Activated CD4-positive, alpha-beta T cell treated with anti-CD3 and anti-CD28 coated beads, Interleukin-2, amount 10 ng/mL, durations not matched to agents 24 days and 14 days (primary cell): ENCODE results near the gene TMEM87B. TPM values are rescaled to one million over a fixed set of nuclear protein-coding genes. Genes with fewer than 3 reads are reported as not detected.

Experiments
- DNase-seq: peaks from one replicate; pipeline ENCODE4 v3.0.0; 2022
- H3K27ac Mint-ChIP-seq: one replicate; pipeline ENCODE4 v1.8.0; 2022; ENCODE audit warnings: mild to moderate bottlenecking, mixed read lengths
- H3K27me3 Mint-ChIP-seq: one replicate; pipeline ENCODE4 v1.8.0; 2022; ENCODE audit warnings: mixed read lengths
- H3K36me3 Mint-ChIP-seq: one replicate; pipeline ENCODE4 v1.8.0; 2022; ENCODE audit warnings: low read depth, mild to moderate bottlenecking, mixed read lengths
- H3K4me1 Mint-ChIP-seq: one replicate; pipeline ENCODE4 v1.8.0; 2021; ENCODE audit warnings: mixed read lengths
- H3K4me3 Mint-ChIP-seq: one replicate; pipeline ENCODE4 v1.8.0; 2022; ENCODE audit warnings: mild to moderate bottlenecking, moderate library complexity, mixed read lengths
- H3K9me3 Mint-ChIP-seq: one replicate; pipeline ENCODE4 v1.8.0; 2021; ENCODE audit warnings: mixed read lengths
- intact Hi-C: fragments of 100-400 bp; cut with micrococcal nuclease; formaldehyde crosslinking; loops from one replicate; pipeline ENCODE4 v1.15.1; 2023
- total RNA-seq: library from RNA; stranded (reverse); gene quantifications from 2 replicates; pipeline ENCODE4 v1.2.3, GENCODE V29; 2022

TMEM87B gene, protein sequence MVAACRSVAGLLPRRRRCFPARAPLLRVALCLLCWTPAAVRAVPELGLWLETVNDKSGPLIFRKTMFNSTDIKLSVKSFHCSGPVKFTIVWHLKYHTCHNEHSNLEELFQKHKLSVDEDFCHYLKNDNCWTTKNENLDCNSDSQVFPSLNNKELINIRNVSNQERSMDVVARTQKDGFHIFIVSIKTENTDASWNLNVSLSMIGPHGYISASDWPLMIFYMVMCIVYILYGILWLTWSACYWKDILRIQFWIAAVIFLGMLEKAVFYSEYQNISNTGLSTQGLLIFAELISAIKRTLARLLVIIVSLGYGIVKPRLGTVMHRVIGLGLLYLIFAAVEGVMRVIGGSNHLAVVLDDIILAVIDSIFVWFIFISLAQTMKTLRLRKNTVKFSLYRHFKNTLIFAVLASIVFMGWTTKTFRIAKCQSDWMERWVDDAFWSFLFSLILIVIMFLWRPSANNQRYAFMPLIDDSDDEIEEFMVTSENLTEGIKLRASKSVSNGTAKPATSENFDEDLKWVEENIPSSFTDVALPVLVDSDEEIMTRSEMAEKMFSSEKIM
- 13.9 and 15.8 TPM in 2 replicates for total RNA-seq

DNA sequence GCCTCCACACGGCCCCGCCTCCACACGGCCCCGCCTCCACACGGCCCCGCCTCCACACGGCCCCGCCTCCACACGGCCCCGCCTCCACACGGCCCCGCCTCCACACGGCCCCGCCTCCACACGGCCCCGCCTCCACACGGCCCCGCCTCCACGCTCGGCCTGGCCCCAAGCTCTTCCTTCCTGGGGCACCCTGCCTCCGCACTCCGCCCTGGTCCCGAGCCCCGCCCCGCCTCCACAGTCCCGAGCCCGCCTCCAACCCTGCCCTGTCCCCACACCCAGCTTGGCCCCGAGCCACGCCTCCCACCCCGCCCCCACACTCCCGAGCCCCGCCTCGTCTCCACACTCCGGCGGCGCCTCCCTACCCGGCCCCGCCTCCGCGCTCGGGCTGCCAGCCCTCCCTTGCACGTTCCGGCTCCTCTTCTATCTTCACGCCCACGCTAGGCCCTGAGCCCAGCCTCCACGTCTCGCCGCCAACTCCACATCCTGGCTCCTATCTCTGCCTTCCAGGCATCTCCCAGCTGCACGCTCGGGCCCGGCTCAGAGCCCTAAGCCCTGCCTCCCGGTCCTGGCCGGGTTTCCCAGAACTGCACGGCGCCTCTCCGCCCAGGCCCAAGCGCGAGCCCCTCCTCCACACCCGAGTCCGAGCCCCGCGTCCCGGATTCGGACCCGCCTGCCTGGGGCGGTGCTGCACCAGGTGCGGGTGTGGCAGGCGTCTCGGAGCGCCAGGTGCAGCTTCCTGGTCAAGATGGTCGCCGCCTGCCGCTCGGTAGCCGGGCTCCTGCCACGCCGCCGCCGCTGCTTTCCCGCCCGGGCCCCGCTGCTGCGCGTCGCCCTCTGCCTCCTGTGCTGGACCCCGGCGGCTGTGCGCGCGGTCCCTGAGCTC lies at the start of gene TMEM87B:
TSS of gene TMEM87B (plus strand) at position 423 of the 883 bp plus-strand sequence. CDS start at position 746, 323 bp downstream.
- peaks cover 18% of the 10 kb centered on the region for H3K36me3 Mint-ChIP-seq
- DNase-seq: peak; percentile 98
- intact Hi-C loops: loop anchor here (2.0 to 5.0 kb wide), 5 partner anchors 37 to 426 kb away; partner anchors contain the start of genes ANAPC1 and ZC3H8
- H3K27me3 Mint-ChIP-seq: peaks cover 1% of the 10 kb centered on the region
- peak within 1 kb of the TSS; percentile 99 for H3K4me3 Mint-ChIP-seq
- H3K27ac Mint-ChIP-seq: peak within 1 kb of the TSS; percentile 99
- H3K9me3 Mint-ChIP-seq: no peaks in the 10 kb centered on the region
- peaks cover 36% of the 10 kb centered on the region for H3K4me1 Mint-ChIP-seq

DNA sequence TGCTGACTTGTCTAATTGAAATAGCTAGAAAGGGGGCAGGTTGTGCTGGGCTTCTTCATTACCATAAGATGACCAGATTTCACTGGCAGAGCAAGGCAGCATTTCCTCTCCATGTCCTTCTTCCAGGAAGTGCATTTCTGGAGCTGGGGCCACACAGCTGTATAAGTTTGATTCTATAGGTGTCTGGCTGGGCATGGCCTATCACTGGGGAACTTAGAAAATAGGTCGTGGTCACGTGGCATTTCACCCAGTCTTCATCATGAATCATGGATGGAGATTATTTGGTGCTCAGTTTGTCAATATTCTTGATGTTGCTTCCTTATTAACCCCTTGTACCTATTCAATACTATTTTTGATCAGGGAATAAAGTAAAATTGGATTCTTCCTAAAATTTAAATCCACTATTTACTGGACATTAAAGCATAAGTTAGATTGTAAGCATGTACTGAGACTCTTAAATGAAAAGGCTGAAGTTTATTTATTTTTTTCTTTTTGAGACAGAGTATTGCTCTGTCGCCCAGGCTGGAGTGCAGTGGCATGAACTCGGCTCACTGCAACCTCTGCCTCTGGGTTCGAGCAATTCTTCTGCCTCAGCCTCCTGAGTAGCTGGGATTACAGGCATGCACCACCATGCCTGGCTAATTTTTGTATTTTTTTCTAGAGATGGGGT lies 49.5 kb upstream of the TMEM87B start:
- Mint-ChIP-seq H3K27ac (no peak overlapping the region), H3K4me1 (peaks cover 9% of the 10 kb centered on the region), H3K9me3 (peaks cover under 1% of the 10 kb centered on the region), H3K27me3 (peaks cover 8% of the 10 kb centered on the region), H3K4me3 (no peak overlapping the region), H3K36me3 (no peaks in the 10 kb centered on the region)
- DNase-seq: no peak
- intact Hi-C loops: no loop called here

DNA sequence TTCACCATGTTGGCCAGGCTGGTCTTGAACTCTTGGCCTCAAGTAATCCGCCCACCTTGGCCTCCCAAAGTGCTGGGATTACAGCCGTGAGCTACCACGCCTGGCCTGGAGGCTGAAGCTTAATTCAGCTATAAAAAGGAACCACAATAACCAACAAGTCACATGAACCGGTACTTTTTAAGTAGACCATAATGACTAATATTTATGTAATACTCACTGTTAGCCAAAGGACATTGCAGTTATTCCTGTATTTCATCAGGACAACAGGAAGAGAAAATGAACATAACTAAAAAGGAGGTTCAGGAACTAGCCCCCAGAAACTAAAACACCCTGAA lies 49.0 kb upstream of the TMEM87B start:
- H3K4me1 Mint-ChIP-seq: peaks cover 6% of the 10 kb centered on the region
- no peaks in the 10 kb centered on the region for H3K9me3 Mint-ChIP-seq
- H3K27me3 Mint-ChIP-seq: peaks cover 8% of the 10 kb centered on the region
- H3K4me3 Mint-ChIP-seq: no peak overlapping the region
- no peaks in the 10 kb centered on the region for H3K36me3 Mint-ChIP-seq
- no peak overlapping the region for H3K27ac Mint-ChIP-seq
- intact Hi-C loops: no loop called here
- no peak for DNase-seq

DNA sequence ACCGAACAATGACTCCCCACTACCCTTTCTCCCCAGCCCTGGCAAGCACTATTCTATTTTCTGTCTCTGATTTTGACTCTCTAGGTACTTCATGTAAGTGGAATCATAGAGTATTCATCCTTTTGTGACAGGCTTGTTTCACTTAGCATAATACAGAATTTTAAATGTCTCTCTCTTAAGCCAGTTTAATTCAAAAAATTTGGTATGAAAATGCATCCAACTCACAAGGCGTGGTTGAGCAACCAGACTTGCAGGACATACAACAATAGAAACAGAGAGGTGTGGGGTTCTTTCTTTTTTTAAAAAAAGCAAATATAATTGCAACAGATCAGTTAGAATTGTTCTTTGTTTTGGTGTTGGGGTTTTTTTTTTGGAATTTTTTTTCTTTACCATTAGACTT lies 47.6 kb upstream of the TMEM87B start:
- no peaks in the 10 kb centered on the region for H3K36me3 Mint-ChIP-seq

DNA sequence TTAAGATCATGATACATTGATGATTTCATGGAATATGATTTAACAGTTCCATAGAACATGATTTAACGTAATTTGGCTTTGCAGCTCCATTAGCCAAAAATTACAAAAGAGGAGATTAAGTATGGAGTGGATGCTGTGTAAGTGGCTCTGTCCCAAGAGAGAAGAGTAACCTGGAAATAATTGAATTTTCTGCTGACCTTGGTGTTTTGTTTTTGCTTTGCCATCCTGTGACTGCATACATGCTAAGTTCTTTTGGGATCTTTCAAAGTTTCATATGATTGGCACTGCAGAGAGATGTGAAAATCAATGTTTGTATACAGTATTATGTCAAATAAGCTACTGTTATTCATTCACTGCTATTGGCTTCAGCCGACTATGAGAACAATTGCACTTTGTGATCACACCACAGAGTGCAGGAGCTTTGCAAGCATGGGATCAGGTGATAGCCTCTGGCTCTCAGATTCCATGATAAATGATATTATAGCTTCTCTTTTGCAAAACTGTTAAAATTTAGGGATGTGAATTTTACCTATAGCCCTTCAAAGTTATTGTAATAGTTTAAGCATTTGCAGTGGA lies 46.1 kb upstream of the TMEM87B start:
- H3K4me3 Mint-ChIP-seq: no peak overlapping the region
- no peaks in the 10 kb centered on the region for H3K4me1 Mint-ChIP-seq
- H3K27me3 Mint-ChIP-seq: peaks cover 8% of the 10 kb centered on the region
- no peaks in the 10 kb centered on the region for H3K36me3 Mint-ChIP-seq
- no peaks in the 10 kb centered on the region for H3K9me3 Mint-ChIP-seq
- H3K27ac Mint-ChIP-seq: no peak overlapping the region
- intact Hi-C loops: no loop called here
- DNase-seq: no peak

More for the DNA sequence above, 47.6 kb upstream of the TMEM87B start:
- Mint-ChIP-seq H3K27me3 (peaks cover 8% of the 10 kb centered on the region), H3K4me3 (no peak overlapping the region), H3K27ac (no peak overlapping the region), H3K9me3 (no peaks in the 10 kb centered on the region), H3K4me1 (no peaks in the 10 kb centered on the region)
- DNase-seq: no peak
- intact Hi-C loops: no loop called here

DNA sequence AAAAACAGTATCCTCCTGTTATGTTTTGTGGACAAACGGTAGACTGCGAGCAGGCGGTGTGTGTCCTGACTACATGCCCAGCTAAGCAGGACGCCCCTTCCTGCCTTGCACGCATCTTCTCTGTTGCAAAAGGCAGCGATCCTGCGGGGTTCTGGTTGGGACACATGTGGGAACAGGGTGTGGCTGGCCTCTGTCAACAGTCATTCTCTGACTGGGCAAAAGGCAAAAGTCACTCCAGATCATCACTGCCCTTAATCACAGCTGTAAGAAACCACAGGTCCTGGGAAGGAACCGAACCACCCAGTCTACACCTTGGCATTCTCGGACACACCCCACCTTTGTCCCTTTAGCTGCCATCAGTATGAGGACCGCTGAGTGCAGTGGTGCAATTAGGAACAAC lies 44.3 kb upstream of the TMEM87B start:
- no peaks in the 10 kb centered on the region for H3K4me1 Mint-ChIP-seq
- H3K9me3 Mint-ChIP-seq: no peaks in the 10 kb centered on the region
- intact Hi-C loops: no loop called here
- H3K36me3 Mint-ChIP-seq: no peaks in the 10 kb centered on the region
- H3K27ac Mint-ChIP-seq: no peak overlapping the region
- no peak overlapping the region for H3K4me3 Mint-ChIP-seq
- no peak for DNase-seq
- H3K27me3 Mint-ChIP-seq: peaks cover 11% of the 10 kb centered on the region

DNA sequence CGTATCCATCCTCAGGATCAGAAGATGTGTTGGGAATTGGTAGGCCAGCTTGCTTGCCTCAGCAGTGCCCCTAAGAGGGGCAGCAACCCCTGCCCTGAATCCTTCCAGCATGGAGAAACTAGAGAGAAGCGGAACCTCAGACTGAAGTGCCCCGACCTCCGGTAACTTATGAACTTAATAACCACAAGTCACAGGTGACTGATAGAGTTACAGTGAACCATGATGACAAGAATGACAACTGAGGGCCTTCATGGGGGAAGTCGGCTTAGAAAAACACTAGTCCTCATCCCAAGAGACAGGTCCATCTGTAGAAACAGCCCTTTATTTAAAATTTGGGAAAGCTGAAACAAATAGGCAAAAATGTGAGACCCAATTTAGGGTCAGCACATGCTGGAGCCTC lies 42.5 kb upstream of the TMEM87B start:
- intact Hi-C loops: no loop called here
- peaks cover 18% of the 10 kb centered on the region for H3K27me3 Mint-ChIP-seq
- no peaks in the 10 kb centered on the region for H3K9me3 Mint-ChIP-seq
- H3K36me3 Mint-ChIP-seq: no peaks in the 10 kb centered on the region
- DNase-seq: no peak
- no peak overlapping the region for H3K4me3 Mint-ChIP-seq
- H3K4me1 Mint-ChIP-seq: no peaks in the 10 kb centered on the region
- no peak overlapping the region for H3K27ac Mint-ChIP-seq

DNA sequence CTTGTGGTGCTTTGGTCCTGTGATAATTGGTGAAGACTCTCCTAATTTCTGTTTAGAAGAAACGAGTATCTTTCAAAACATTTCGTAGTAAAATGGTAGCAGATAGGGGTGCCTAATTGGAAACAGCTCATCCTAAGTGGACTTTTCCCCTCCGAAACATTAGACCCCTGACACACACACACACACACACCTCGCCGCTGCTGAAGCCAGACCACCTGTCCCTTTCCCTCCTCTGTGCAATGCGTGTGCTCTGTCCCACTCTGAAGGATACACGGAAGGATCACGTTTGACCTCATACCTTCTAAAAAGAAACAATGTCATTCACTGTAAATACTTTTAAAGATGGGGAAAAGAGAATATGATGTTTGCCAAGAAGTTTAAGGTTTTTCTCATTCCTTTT lies 36.2 kb upstream of the TMEM87B start:
- H3K4me3 Mint-ChIP-seq: no peak overlapping the region
- H3K27ac Mint-ChIP-seq: no peak overlapping the region
- H3K9me3 Mint-ChIP-seq: no peaks in the 10 kb centered on the region
- intact Hi-C loops: no loop called here
- DNase-seq: no peak
- no peaks in the 10 kb centered on the region for H3K4me1 Mint-ChIP-seq
- no peaks in the 10 kb centered on the region for H3K36me3 Mint-ChIP-seq
- H3K27me3 Mint-ChIP-seq: peaks cover 29% of the 10 kb centered on the region

DNA sequence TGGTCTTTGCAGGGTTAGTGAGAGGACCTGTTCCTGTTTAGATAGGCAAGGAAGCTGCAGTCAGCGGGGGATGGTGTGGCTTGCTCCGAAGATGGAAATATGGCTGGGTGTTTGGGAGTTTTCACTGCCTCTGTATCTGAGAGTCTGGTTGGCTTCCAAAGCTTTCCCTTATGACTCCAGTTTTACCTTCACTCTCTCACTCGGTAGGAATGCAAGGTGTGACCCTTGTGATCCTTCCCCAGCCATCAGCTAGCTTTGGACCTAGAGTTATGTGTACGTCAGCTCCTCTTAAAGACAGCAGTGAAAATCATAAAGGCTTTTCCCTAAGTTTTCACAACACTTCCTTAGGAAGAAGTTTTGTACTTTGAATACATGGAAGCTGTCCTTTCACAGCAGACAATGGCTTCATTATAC lies 35.5 kb upstream of the TMEM87B start:
- intact Hi-C loops: no loop called here
- Mint-ChIP-seq H3K27ac (no peak overlapping the region), H3K4me1 (no peaks in the 10 kb centered on the region), H3K27me3 (peaks cover 29% of the 10 kb centered on the region), H3K36me3 (no peaks in the 10 kb centered on the region), H3K4me3 (no peak overlapping the region), H3K9me3 (no peaks in the 10 kb centered on the region)
- DNase-seq: no peak

DNA sequence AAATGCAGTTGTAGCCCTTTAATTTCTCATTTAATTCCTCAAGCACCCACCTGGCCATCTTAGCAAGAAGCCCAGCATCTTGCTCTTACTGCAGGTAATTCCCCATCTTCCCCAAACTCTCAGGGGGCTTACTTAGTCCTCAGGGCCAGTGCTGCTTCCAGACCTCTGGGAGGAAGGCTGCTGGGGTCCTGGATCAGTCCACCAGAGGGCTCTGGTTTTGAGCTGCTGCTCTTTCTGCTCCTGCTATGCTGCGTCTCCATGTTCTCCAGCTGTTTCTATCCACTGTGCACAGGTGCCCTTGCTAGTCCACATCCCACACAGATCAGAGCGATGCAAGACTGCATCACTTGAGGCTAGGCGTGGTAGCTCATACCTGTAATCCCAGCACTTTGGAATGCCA lies 34.5 kb upstream of the TMEM87B start:
- Mint-ChIP-seq H3K27ac (no peak overlapping the region), H3K4me1 (no peaks in the 10 kb centered on the region), H3K4me3 (no peak overlapping the region), H3K9me3 (no peaks in the 10 kb centered on the region), H3K36me3 (no peaks in the 10 kb centered on the region), H3K27me3 (peaks cover 25% of the 10 kb centered on the region)
- intact Hi-C loops: no loop called here
- no peak for DNase-seq

DNA sequence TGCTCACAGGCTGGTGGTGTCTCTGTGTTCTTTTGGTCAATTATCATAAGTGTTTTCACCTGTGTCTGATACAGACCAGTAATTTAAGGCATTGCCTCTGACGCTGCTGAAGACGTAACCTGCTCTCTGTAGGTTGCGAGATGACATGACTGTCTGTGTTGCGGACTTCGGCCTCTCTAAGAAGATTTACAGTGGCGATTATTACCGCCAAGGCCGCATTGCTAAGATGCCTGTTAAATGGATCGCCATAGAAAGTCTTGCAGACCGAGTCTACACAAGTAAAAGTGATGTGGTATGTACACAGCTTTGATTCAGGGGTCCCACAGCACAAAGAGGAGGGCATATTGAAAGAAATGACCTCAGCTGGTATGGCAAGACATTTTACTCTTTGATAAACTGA lies 33.8 kb upstream of the TMEM87B start:
- no peak for DNase-seq
- Mint-ChIP-seq H3K27me3 (peaks cover 25% of the 10 kb centered on the region), H3K4me1 (no peaks in the 10 kb centered on the region), H3K27ac (no peak overlapping the region), H3K9me3 (no peaks in the 10 kb centered on the region), H3K36me3 (no peaks in the 10 kb centered on the region), H3K4me3 (no peak overlapping the region)
- intact Hi-C loops: no loop called here

DNA sequence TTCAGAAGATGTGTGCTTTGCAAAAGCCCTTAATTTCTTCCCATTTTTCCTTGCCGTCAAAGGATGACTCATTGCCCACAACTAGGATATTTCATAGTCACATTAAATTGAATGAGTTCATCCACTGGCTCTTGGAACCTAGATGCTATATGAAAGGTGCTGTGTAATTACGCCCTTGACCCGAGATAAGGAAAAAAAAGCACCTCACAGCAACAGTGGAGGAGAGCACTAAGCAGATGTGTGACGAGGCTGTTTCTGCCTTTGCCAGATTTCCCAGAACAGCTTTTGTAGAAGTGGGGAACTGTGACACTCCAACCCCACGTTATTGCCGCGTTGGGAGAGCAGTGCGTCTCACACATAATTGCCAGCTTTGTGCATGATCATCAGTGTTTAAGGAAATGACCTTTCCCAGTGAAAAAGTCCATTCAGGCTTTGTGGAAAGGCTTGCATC lies 33.3 kb upstream of the TMEM87B start:
- Mint-ChIP-seq H3K27me3 (peaks cover 21% of the 10 kb centered on the region), H3K9me3 (no peaks in the 10 kb centered on the region), H3K4me1 (no peaks in the 10 kb centered on the region), H3K27ac (no peak overlapping the region), H3K4me3 (no peak overlapping the region), H3K36me3 (no peaks in the 10 kb centered on the region)
- intact Hi-C loops: no loop called here
- DNase-seq: no peak

DNA sequence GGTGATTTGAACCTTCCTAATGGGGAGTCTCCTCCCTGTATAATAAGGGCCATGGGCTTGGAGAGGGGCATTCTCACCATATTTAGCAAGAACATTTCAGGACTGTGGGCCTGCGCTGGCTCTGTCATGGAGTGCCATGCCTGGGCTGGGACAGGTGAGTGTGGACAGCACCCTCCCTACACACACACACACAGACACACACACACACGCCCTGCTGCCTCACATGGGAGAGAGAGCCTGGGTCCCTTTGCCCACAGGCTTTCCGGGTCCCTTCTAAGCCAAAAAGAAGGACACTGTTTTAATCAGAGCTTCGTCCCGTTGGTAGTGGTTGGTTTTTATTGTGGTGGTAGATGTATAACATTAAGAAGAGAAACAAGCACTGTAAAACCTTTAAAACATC lies 31.4 kb upstream of the TMEM87B start:
- H3K36me3 Mint-ChIP-seq: no peaks in the 10 kb centered on the region
- H3K4me3 Mint-ChIP-seq: no peak overlapping the region
- H3K4me1 Mint-ChIP-seq: no peaks in the 10 kb centered on the region
- no peaks in the 10 kb centered on the region for H3K9me3 Mint-ChIP-seq
- intact Hi-C loops: no loop called here
- DNase-seq: no peak
- no peak overlapping the region for H3K27ac Mint-ChIP-seq
- peaks cover 13% of the 10 kb centered on the region for H3K27me3 Mint-ChIP-seq
